GM19455 (cell line): ENCODE data around the gene ADGRV1.

Experiments
- ATAC-seq: cut with Tn5 transposase; IDR thresholded peaks from one replicate; pipeline ENCODE4 v1.9.1; 2021; ENCODE audit not compliant: unreplicated experiment

ADGRV1 gene

DNA sequence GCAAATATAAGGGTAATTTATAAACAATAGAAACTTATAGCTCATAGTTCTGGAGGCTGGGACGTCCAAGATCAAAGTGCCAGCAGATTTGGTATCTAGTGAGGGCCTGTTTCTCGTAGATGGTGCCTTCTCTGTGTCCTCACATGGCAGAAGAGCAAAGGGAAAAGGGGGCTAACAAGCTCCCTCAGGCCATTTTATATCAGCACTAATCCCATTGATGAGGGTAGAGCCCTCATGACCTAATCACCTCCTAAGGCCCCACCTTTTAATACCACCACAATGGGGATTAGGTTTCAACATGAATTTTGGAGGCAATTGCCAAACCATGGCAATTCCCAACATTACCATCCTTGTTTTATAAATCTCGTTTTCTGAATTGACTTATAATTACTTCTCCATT lies 564.7 kb downstream of the ADGRV1 start:
- ATAC-seq: no peak

DNA sequence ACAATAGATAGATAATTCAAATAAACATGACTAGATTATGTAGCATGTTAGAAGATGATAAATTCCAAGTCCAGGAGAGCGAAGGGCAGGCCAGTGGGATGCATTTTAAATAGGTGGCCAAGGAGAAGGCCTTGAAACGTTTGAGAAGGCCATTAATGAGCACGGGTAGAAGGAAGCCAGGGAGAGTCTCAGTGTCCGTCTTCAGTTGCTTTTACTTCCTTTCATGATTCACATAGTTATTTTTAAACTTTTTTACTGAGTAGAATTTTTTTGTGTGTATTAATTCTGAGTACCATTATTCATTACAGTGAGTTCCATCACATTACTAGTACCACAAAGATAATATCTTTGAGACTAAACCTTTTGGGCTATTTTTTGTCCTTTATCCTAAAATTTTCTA lies 565.3 kb downstream of the ADGRV1 start:
- ATAC-seq: no peak

DNA sequence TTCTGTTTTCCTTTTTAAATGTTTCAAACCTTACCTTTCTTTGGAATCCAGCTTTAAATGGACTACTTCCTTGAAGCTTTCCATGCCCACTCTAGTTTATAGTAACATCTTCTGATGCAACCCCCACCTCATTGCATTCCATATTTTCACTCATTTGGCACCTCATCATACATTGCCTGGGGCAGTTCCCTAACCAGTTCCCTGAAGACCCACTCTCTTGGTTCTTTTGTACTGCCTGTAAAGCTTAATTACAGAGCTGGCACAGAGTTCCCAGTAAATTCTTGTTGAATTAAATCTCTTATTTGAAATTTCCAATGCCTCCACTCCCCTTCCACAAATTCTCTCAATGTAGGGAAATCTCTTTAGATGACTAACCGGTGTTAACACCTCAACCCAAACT lies 567.3 kb downstream of the ADGRV1 start:
- no peak for ATAC-seq

DNA sequence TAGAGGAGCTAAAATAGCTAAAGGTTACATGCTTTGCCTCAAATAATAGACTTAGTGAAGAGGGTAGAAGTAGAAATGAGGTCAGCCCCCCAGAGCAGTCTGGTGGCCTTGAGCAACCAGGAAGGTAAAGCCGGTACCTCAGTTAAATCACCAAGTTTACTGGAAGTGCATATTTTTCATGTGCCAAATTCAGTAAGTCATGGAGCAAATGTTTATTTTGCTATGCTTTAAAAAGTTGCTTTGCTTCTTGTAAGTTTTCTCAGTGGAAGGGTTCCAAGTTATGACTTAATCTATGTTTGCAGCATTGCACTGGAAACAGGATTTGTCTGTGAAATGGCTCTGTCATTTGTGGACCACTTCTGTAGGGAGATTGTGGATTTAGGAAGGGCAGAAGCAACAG lies 567.9 kb downstream of the ADGRV1 start:
- no peak for ATAC-seq

DNA sequence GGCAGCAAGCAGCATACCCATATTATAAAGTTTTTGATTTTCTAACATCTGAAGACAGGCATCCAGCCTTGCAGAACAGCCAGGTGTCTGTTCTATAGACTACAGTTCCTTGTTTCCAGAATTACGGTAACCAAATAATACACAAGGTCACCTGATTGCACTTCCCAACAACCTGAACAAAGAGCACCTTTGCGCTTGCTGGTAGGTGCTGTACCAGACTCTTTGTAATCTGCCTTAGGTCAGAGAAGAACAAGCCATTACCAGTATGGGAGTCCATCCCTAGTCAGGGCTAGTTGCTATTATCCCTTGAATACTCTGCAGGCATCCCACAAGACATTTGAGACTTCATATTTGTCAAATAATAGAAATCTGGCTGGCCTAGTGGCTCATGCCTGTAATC lies 568.3 kb downstream of the ADGRV1 start:
- no peak for ATAC-seq

DNA sequence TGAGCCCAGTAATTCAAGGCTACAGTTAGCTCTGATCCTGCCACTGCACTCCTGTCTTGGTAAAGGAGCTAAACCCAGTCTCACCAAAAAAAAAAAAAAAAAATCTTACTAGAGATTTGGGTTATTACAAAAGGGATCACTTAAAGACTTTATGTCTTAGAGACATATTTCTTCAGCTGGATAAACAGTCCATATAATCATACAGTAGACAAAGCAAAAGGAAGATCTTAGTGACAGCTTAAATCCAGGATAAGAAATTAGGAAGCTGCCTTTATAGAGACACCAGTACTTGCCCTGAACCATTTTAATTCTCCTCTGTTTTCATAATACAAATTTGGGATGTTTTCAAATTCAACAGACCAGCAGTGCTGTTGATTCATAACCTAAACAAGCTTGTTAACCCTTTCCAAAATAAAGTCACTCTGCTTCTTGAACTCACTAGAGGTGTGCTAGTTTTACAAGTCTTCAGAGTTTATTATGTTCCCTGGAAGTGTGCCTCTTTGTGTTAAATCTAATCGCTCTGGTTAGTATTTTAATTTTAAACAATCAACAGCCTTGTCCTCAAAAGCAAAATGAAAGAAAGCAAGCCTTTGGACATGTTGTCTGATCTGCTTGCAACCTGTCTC lies 569.0 kb downstream of the ADGRV1 start:
- ATAC-seq: no peak

DNA sequence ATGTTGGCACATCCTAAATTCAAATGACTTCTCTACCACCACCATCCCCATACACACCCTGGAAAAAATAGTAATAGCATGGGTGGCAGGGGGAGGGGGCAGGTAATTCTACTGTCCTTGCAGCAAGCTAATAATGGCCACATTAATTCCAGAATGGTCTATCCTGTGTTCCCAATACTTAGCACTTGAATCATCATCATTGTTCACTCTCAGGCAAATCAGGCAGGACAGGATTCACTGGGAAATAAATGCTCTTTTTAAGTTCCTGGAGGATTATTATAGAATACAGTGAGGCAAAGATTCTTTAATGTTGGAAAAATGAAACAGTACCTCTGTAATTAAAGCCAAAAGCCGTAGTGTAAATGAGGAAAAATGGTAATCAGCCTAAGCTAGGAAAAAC lies 570.0 kb downstream of the ADGRV1 start:
- ATAC-seq: no peak

DNA sequence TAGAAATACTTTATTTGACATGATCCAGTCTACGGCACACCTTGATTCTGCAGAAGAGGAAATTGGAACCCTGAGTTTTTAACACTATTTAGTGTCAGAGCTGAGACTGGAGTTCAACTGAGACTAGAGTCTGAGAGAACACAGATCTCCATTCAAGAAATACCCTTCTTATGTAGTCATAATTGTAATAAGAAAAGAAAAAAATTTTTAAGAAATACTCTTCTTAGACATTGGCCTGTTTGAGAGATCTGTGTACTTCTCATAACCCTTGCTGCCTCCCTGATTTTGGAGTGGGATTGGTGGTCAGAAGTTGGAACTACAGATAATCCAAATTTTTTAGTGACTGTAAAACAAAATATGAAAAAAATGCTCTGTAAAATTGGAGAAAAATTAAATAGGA lies 571.2 kb downstream of the ADGRV1 start:
- ATAC-seq: no peak

DNA sequence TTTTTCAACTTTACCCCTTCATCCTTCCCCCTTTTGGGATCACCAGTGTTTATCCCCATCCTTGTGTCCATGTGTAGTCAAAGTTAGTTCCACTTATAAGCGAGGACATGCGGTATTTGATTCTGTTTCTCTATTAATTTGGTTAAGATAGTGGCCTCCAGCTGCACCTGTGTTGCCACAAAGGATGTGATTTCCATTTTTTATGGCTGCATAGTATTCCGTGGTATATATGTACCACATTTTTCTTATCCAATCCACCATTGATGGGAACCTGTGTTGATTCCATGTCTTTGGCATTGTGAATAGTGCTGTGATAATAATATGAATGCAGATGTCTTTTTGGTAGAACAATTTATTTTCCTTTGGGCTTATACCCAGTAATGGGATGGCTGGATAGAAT lies 572.2 kb downstream of the ADGRV1 start:
- ATAC-seq: no peak

DNA sequence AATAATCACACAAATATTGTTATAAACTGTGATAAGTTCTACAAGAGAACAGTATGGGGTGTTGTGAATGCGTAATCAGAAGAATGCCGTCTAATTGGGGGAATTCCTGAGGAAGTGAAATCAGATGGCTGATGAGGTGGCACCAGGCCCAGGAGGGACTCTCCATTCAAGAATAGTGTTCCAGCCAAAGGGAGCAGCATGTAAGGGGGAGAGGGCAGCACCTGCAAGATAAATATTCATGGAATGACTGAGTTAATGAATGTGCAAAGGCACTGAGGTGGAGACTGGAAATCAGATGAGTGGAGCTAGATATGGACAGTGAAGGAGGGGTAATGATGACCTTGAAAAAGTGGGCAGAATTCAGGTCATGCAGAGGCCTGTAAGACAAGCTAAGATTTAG lies 574.0 kb downstream of the ADGRV1 start:
- ATAC-seq: no peak

DNA sequence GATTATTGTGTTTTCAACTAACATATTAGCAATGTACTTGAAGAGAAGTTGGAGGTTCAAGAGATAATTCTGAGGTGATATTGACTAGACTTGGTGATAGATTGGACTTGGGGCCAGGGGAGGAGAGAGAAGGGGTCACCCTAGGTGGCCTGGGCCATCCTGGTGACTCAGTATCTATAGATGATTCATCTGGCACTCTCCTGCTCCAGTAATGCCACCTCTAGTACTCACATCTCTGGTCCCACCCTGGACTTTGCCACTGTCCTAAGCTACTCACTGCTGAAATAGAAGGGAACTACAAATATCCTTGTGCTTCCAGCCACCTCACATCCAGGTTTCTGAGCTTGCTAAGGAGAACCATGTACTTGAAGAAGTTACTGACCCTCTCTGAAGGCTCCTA lies 574.6 kb downstream of the ADGRV1 start:
- ATAC-seq: no peak

DNA sequence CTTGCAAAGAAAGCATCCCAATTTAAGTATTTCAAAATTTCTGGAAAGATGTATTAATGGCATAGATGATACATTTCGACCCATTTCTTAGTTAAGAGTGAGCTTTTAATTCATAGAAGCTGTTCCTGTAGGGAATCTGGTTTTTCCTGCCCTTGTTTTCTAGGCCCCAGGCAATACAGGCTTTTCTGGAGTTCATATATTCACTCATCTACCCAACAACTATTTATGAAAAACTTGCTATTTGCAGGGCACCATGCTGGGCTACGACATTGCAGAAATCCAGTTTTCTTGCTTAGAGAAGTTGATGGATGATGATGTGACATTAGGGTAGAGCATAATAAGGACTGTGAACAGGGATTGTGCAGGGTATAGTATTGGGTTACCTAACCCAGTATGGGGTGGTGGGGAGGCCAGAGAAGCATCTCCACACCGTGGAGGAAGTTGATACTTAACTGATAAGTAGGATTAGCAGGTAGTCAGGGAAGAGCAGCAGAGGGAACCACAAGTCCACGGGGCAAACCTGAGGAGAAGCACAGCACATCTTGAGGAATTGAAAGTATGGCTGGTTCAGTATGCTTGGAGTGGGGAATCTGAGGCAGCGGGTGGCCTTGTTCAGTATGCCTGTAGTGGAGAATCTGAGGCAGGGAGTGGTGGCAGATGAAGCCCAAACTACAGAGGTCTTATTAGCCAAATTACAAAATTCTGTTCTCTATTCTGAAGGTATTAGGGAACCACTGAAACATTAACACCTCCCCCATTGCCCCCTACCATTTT lies 577.1 kb downstream of the ADGRV1 start:
- ATAC-seq: no peak

DNA sequence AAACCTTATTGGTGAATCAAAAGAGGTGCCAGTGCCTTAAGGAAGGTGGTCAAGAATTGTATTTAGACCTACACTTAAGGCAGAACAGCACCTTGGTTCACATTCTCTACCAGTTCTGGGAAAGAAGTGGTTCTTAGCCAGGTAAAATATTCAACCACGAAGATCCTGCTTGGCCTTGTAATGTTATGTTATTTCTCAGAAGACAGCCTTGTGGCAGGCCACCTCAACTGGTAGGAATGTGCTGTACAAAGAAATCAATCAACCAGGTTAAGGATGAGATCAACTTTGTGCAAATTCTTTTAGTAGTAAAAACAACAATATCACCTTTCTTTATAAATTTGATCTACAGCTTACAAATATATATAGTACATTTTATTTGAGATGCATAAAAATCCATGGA lies 577.7 kb downstream of the ADGRV1 start:
- ATAC-seq: no peak

DNA sequence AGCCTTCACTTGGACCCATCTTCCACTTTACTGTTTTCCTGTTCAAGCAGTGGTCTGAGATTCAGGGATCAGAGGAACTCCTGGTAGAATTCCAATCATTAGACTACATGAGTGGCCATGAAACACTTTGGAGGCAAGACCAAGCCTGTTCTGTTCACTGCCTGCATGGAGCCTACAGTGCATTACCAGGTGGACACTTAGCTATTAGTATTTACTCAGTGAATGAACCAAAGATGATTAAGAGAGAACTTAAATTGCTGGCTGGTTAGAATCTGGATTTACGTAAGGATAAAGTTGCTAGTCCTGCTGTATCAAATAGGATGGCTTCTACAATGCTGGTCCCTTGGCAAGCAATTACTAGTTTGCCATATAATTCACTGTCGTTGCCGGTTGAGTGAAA lies 579.0 kb downstream of the ADGRV1 start:
- no peak for ATAC-seq

DNA sequence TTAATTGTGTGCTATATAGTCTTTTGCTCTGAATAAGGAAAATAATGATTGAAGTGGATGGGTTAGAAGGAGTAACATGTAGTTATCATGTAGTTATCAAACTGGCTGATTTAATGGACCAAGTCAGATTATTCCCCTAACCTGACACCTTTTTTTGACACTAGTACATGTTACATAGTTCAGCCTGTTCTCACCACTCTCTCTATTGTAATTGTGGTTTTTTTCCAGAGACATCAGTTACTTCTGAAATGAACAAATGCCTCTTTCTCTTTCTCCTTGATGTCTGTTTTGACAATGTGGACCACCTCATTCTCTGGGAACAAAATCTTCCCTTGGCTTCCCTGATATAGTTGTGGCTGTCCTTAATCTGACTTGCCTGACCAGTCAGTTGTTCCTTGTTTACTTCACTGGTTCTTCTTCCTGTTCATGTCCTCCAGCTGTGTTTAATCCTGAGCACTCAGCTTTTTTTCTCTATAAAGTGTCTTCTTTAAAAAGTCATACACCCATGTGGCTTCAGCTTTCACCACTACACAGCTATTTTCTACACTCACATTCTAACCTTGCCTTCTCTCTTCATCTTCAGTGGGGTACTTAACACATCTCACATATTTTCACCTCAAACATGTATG lies 581.1 kb downstream of the ADGRV1 start:
- no peak for ATAC-seq

DNA sequence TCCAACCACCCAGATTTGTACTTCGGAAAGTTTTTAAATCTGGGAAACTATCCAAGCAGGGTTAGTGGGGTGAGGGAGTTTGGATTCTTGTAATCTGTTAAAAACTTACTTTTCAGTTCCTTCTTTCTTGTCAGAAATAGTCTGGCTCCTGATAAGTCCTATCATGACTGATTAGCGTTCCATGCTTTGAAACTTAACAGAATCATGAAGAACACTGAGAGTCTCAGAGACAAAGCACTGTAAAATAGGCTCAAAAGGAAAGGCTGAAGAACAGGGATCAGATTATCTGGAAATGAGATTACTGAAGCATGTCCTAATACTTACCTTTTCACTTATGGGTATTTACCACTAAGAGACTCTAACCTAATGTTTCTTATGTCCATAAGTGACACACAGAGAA lies 582.1 kb downstream of the ADGRV1 start:
- no peak for ATAC-seq

DNA sequence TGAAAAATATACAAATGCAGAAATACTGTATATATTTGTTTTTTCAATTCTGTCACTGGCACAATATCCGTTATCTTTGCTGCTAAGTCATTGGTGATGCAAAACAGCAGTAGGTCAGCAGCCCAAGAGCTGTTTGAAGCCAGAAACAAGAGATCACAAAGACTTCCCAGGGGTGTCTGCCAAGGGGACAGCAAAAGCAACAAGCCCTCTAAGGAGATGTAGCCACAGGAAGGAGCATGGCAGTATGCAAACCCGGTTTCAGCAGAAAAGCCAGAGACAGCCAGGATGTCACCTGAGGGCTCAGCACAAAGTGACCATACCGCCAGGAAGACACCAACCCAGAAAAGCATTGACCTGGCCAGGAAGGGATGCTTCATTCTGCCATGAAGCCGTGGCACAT lies 583.0 kb downstream of the ADGRV1 start:
- ATAC-seq: no peak

DNA sequence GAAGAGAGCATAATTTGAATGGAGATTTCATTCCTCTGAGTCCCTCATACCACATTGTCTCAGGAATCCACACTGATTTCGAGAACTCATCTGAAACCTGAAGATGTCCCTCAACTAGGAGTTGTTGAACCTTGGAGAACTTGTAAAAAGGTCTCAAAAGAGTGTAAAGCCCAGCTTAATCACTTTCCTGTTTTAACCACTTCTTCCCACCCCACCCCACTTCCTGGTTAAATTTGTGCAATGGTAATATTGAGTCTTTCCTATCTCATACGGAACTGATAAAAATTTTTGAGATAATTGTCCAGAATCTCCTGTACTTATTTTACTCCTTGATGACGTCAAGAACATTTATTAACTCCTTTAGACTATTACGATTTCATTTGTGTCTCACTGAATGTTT lies 583.8 kb downstream of the ADGRV1 start:
- no peak for ATAC-seq

DNA sequence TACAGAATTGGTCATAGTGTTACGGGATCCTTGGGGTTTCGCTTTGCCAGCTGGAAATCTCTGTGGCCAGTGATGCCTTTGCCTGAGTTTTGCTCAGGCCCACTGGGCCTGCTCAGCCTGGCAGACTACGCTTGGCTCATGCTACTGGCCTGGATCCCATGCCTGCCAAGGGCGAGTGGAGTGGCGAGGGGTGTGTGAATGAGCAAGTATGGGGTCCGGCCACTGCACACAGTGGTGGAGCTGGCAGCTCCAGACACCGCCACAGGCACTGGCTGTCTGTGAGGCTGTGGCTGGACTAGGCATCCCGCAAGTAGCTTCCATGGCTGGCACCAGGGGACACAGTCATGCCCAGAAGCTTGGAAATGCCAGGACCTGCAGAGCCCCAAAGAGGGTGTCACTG lies 584.2 kb downstream of the ADGRV1 start:
- no peak for ATAC-seq

DNA sequence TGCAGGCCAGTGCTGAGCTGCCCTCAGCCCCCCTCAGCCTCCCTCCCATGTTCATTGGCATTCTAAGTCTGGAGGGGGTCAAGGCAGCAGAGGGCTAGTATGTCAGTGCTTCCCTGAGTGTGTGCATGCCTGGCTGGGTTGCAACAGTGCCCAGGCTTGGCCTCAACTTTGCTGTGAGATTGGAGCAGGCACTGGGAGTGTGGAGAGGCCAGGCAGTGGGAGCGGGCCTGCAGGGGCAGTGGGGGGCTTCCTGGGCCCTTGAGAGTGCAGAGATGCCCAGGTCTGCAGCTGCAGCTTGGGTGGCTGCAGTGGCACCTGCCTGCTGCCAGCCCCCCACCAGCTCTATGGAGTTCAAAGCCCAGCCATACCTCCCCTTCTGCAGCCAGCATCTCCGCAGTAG lies 585.2 kb downstream of the ADGRV1 start:
- no peak for ATAC-seq

DNA sequence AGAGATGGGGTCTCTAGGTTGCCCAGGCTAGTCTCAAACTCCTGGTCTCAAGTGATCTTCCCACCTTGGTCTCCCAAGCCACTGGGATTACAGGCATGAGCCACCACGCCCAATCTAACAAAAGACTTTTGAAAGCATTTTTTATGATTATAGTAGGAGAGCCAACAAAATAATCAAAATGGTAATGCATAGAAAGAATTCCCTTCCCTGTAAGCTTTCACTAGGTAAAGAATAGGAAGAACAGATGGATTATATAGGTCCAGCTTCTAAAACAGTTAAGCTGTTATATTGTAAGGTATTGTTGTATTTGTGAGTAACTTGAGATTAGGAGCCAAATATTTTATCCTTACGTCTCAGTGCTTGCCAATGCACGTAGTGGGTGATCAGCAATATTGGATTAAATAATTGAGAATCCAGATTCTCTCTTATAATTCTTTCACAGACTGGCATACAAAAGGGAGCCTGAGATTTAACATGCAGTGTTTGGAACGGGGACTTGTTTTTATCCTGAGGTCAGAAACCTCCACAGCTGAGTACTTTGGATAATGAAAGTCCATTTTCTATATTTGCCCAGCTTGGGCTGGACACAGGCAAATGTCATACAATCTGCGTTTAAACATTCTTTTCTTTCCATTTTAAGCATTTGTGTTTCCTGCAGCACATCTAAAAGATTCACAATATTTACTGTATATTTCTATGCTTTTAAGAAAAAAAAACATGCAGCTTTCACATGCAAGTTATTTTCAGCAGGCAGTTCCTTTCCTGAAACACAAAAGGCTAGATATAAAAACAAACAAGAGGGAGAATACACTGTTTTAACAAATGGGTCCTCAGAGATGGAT lies 586.1 kb downstream of the ADGRV1 start:
- ATAC-seq: no peak

DNA sequence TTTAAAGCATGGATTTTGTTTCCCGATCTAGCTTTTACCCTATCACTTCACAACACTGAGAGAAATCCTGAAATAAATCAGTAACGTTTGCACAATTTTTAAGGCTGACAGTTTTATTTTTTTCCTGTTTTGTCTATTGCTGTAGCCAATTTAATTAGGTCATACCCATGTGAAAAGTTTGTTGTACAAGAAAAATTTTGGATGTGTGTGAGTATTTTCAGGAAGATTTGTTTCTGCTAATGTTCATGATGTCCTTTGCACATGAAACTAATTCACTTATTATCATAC lies 586.7 kb downstream of the ADGRV1 start:
- no peak for ATAC-seq
